ENCODE measurements around the gene LAMTOR5.
"Not testable (repeated sequence)": the region's sequence is repeated elsewhere in the genome, so short reads cannot be mapped to it uniquely, and the experiment has no call there.

LAMTOR5 gene

GRCh38 chr1:110425612-110426152 is 18.2 kb upstream of the LAMTOR5 start:
- ATAC-seq, result no peak

- no peak for ATAC-seq
These were observed 17.5 kb upstream of the LAMTOR5 start for GRCh38 chr1:110424699-110425611.

GRCh38 chr1:110420874-110421793 is 13.6 kb upstream of the LAMTOR5 start:
- peak; percentile 69 to 82 for ATAC-seq

- no peak for ATAC-seq
These were observed 12.6 kb upstream of the LAMTOR5 start for GRCh38 chr1:110420023-110420662.

GRCh38 chr1:110418729-110419128 is 11.2 kb upstream of the LAMTOR5 start:
- ATAC-seq, result no peak

GRCh38 chr1:110413045-110413444 is 5.6 kb upstream of the LAMTOR5 start:
- ATAC-seq, result not testable (repeated sequence)

GRCh38 chr1:110412576-110412975 is 5.1 kb upstream of the LAMTOR5 start:
- peak; percentile 57 to 66 for ATAC-seq

GRCh38 chr1:110411173-110411735 is 3.8 kb upstream of the LAMTOR5 start:
- no peak for ATAC-seq

GRCh38 chr1:110409316-110409715 is 1.8 kb upstream of the LAMTOR5 start:
- ATAC-seq, result no peak

- no peak for ATAC-seq
These were observed 994 bp upstream of the LAMTOR5 start for GRCh38 chr1:110408488-110408887.

- not testable (repeated sequence) for ATAC-seq
These were observed 1.1 kb downstream of the LAMTOR5 start for GRCh38 chr1:110406407-110406806.

GRCh38 chr1:110404401-110404800 is 3.1 kb downstream of the LAMTOR5 start:
- no peak for ATAC-seq

GRCh38 chr1:110403805-110404204 is 3.7 kb downstream of the LAMTOR5 start:
- ATAC-seq, result no peak

GRCh38 chr1:110396259-110396958 is 11.1 kb downstream of the LAMTOR5 start:
- not testable (repeated sequence) for ATAC-seq

GRCh38 chr1:110394493-110394820 is 13.0 kb downstream of the LAMTOR5 start:
- no peak for ATAC-seq

GRCh38 chr1:110393691-110394492 is 13.6 kb downstream of the LAMTOR5 start:
- no peak for ATAC-seq

GRCh38 chr1:110393286-110393685 is 14.2 kb downstream of the LAMTOR5 start:
- ATAC-seq, result no peak

GRCh38 chr1:110390692-110391245 is 16.7 kb downstream of the LAMTOR5 start, which contains the start of gene SLC16A4:
TSS of gene SLC16A4 (minus strand) at chr1:110391026. CDS start at chr1:110389323, 1,703 bp downstream.
- ATAC-seq, result no peak

- ATAC-seq, result no peak
These were observed 17.4 kb downstream of the LAMTOR5 start for GRCh38 chr1:110390096-110390495.

- ATAC-seq, result peak in 1 of 2 donors; percentile 62
These were observed 20.3 kb downstream of the LAMTOR5 start for GRCh38 chr1:110387048-110387754.
